ENCODE results near the gene PLOD1.
"Not testable (repeated sequence)": the region's sequence is repeated elsewhere in the genome, so short reads cannot be mapped to it uniquely, and the experiment has no call there.

GRCh38 chr1:11912482-11913216, 21.9 kb upstream of the PLOD1 start:
- TF ChIP-seq CTCF (IDR thresholded peaks at IDR 0.05; ENCODE audit: low read length); EZH2 (IDR thresholded peaks at IDR 0.05; ENCODE audit: borderline replicate concordance, low read length): not testable (repeated sequence)
